HCT116 (cell line): Measurements from ENCODE around the gene BTBD16. TPM values are rescaled to one million over a fixed set of nuclear protein-coding genes. Genes with fewer than 3 reads are reported as not detected.

Source experiments
- ATAC-seq: fragments of 200-7000 bp; cut with Tn5 transposase; 2 replicates; pipeline ENCODE4 v1.9.1; 2020; ENCODE audit warnings: mild to moderate bottlenecking, moderate library complexity
- BruUV-seq: library from RNA; stranded (reverse); fragments of 400-500 nt; replicated peaks from 2 replicates; lab custom pipeline; 2021; lab: Mats Ljungman, UMichigan
- CTCF ChIA-PET: fragments of 300-600 bp; sonication (Branson Sonifier 250); formaldehyde crosslinking; loops from one replicate; lab custom pipeline; 2021; ENCODE audit warnings: antibody characterized with exemption; lab: Charles Lee
- POLR2A ChIA-PET: fragments of 300-600, 350-600 bp; sonication (Branson Sonifier 250); formaldehyde crosslinking; loops from one replicate; lab custom pipeline; 2021; ENCODE audit warnings: antibody characterized with exemption; lab: Charles Lee
- RAD21 ChIA-PET, 2 experiments: fragments of 300-600 bp; sonication (Branson Sonifier 250); formaldehyde crosslinking; loops; one replicate each; lab custom pipeline; 2023; ENCODE audit warnings: low total read pairs in 2 of 2; ENCODE audit not compliant: uncharacterized antibody in 2 of 2, unreplicated experiment in 2 of 2, low non-redundant PET in 1 of 2; lab: Charles Lee
- DNase-seq: peaks from one replicate; pipeline ENCODE4 v3.0.0-alpha.2; 2010; ENCODE audit warnings: low read depth, low spot score
- H2AFZ ChIP-seq: fragments of 200-600 bp; shearing (Covaris generic), sonication (generic); 2 replicates; pipeline ENCODE4 v1.6.1; 2017; ENCODE audit warnings: low read depth, mixed run types, mixed read lengths, antibody characterized with exemption, low read length; ENCODE audit not compliant: poor library complexity, severe bottlenecking
- H3K27ac ChIP-seq: 2 replicates; pipeline ENCODE4 v1.5.1; 2012; ENCODE audit warnings: low read depth, low read length
- H3K27me3 ChIP-seq: fragments of 200-600 bp; sonication (generic); 2 replicates; pipeline ENCODE4 v1.6.1; 2016; ENCODE audit warnings: mixed run types, low read length, mixed read lengths; ENCODE audit not compliant: insufficient read depth
- H3K36me3 ChIP-seq, 2 experiments: fragments of 200-500 bp in 1 of 2; fragments of 200-600 bp in 1 of 2; sonication (Bioruptor generic) in 1 of 2; sonication (generic) in 1 of 2; 2 replicates each; pipeline versions ENCODE4 v1.5.1 to v1.6.1; 2014 to 2016; ENCODE audit warnings: low read length in 2 of 2, inconsistent platforms in 1 of 2, mixed read lengths in 1 of 2, mixed run types in 1 of 2; ENCODE audit not compliant: insufficient read depth in 2 of 2, control insufficient read depth in 1 of 2
- H3K4me1 ChIP-seq, 2 experiments: fragments of 200-600 bp in 1 of 2; sonication (generic) in 1 of 2; 2 replicates each; pipeline versions ENCODE4 v1.5.1 to v1.6.1; 2012 to 2017; ENCODE audit warnings: low read length in 2 of 2, inconsistent platforms in 1 of 2, mild to moderate bottlenecking in 1 of 2, mixed read lengths in 1 of 2, mixed run types in 1 of 2, moderate library complexity in 1 of 2; ENCODE audit not compliant: insufficient read depth in 2 of 2, control insufficient read depth in 1 of 2
- H3K4me2 ChIP-seq: fragments of 200-600 bp; sonication (generic); 2 replicates; pipeline ENCODE4 v1.6.1; 2017; ENCODE audit warnings: mixed run types, low read length, mixed read lengths
- H3K4me3 ChIP-seq, 2 experiments: fragments of 200-600 bp in 1 of 2; sonication (generic) in 1 of 2; replicated peaks in 1 of 2; 2 replicates each; pipeline ENCODE4 v1.5.1; 2011 to 2016; ENCODE audit warnings: low read length in 2 of 2, control low read depth in 1 of 2, low read depth in 1 of 2, mild to moderate bottlenecking in 1 of 2, mixed read lengths in 1 of 2, mixed run types in 1 of 2
- H3K79me2 ChIP-seq: fragments of 200-600 bp; sonication (generic); 2 replicates; pipeline ENCODE4 v1.6.1; 2017; ENCODE audit warnings: mild to moderate bottlenecking, mixed run types, low read length, moderate library complexity, mixed read lengths; ENCODE audit not compliant: insufficient read depth
- H3K9ac ChIP-seq: fragments of 200-600 bp; sonication (generic); 2 replicates; pipeline ENCODE4 v1.6.1; 2016; ENCODE audit warnings: low read length, mixed read lengths
- H3K9me2 ChIP-seq: fragments of 200-600 bp; sonication (generic), shearing (Covaris generic); 2 replicates; pipeline ENCODE4 v1.6.1; 2017; ENCODE audit warnings: mixed run types, mild to moderate bottlenecking, moderate library complexity; ENCODE audit not compliant: insufficient read depth
- H3K9me3 ChIP-seq, 2 experiments: fragments of 200-500 bp in 1 of 2; fragments of 200-600 bp in 1 of 2; sonication (Bioruptor generic) in 1 of 2; sonication (generic) in 1 of 2; 2 replicates each; pipeline ENCODE4 v1.6.1; 2014 to 2017; ENCODE audit warnings: low read length in 2 of 2, mixed read lengths in 2 of 2, inconsistent platforms in 1 of 2, low read depth in 1 of 2, mild to moderate bottlenecking in 1 of 2, mixed run types in 1 of 2, moderate library complexity in 1 of 2; ENCODE audit not compliant: control insufficient read depth in 1 of 2, insufficient read depth in 1 of 2
- H4K20me1 ChIP-seq: fragments of 200-600 bp; sonication (generic), shearing (Covaris generic); 2 replicates; pipeline ENCODE4 v1.6.1; 2017; ENCODE audit warnings: mixed run types, mild to moderate bottlenecking, moderate library complexity; ENCODE audit not compliant: insufficient read depth
- ATF3 ChIP-seq: IDR thresholded peaks from 2 replicates; pipeline ENCODE4 v1.6.1; 2012
- CEBPB ChIP-seq: IDR thresholded peaks from 2 replicates; pipeline ENCODE4 v1.6.1; 2012; ENCODE audit warnings: low read depth
- EGR1 ChIP-seq: IDR thresholded peaks from 2 replicates; pipeline ENCODE4 v1.6.1; 2012; ENCODE audit warnings: low read depth
- FOSL1 ChIP-seq: IDR thresholded peaks from 2 replicates; pipeline ENCODE4 v1.6.1; 2012; ENCODE audit warnings: low read depth
- POLR2AphosphoS5 ChIP-seq: IDR thresholded peaks from 2 replicates; pipeline ENCODE4 v1.6.1; 2011; ENCODE audit warnings: mild to moderate bottlenecking, low read depth, low read length, moderate library complexity
- RAD21 ChIP-seq: IDR thresholded peaks from 2 replicates; pipeline ENCODE4 v1.6.1; 2012; ENCODE audit warnings: low read depth, mild to moderate bottlenecking
- SIN3A ChIP-seq: IDR thresholded peaks from 2 replicates; pipeline ENCODE4 v1.6.1; 2012; ENCODE audit warnings: low read depth
- SP1 ChIP-seq: IDR thresholded peaks from 2 replicates; pipeline ENCODE4 v1.6.1; 2012; ENCODE audit warnings: low read depth
- SRF ChIP-seq: IDR thresholded peaks from 2 replicates; pipeline ENCODE4 v1.6.1; 2012; ENCODE audit warnings: low read depth
- YY1 ChIP-seq: IDR thresholded peaks from 2 replicates; pipeline ENCODE4 v1.6.1; 2011; ENCODE audit warnings: low read length, low read depth, moderate library complexity, mild to moderate bottlenecking; ENCODE audit not compliant: insufficient replicate concordance; ENCODE audit errors: extremely low read depth
- intact Hi-C: fragments of 100-400 bp; cut with micrococcal nuclease; formaldehyde crosslinking; loops from 2 replicates; pipeline ENCODE4 v1.10.0; 2022
- total RNA-seq: library from RNA; stranded (reverse); gene quantifications from one replicate; pipeline ENCODE4 v1.2.1, GENCODE V29; 2021; ENCODE audit not compliant: unreplicated experiment
- TF ChIP-seq, protein P1 (sequence below): IDR thresholded peaks from 2 replicates; pipeline ENCODE4 v1.6.1; 2011; ENCODE audit warnings: mild to moderate bottlenecking, low read length, moderate library complexity; ENCODE audit not compliant: insufficient replicate concordance; ENCODE audit errors: extremely low read depth
- TF ChIP-seq, protein P2 (sequence below): IDR thresholded peaks from 2 replicates; pipeline ENCODE4 v1.6.1; 2012; ENCODE audit warnings: low read depth
- TF ChIP-seq, protein P3 (sequence below): IDR thresholded peaks from 2 replicates; pipeline ENCODE4 v1.6.1; 2012
- TF ChIP-seq, protein P4 (sequence below), 3 experiments: fragments of 200-600 bp in 1 of 3; sonication (generic) in 1 of 3; IDR thresholded peaks in 2 of 3; conservative IDR thresholded peaks in 1 of 3; 2 replicates each; pipeline ENCODE4 v1.5.1; 2012 to 2017; ENCODE audit warnings: low read depth in 2 of 3, low read length in 2 of 3, antibody characterized with exemption in 1 of 3, borderline replicate concordance in 1 of 3, control low read depth in 1 of 3, mild to moderate bottlenecking in 1 of 3, mixed read lengths in 1 of 3, mixed run types in 1 of 3, moderate library complexity in 1 of 3; ENCODE audit not compliant: insufficient read depth in 1 of 3

The BTBD16 gene
- total RNA-seq, 1 experiment from 2014 or later, result 0.27 TPM

DNA sequence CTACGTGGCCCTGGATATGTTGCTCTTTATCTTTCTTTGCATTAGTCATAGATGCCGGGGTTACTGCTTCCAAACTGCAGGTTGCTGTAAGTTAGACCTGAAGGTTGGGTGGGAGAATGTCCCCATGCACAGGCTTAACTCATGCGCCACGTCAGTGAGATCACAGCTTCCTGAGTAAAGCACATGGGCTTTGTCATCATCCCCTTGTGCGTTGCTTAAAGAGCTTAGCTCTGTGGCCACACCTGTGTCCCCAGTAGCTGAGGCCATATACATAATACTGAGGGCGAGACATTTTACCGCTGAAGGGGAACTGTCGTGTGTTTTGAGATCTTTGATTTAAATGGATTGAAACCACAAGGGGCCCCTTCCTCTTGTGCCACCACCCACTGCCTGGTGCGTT lies 45.8 kb upstream of the BTBD16 start:
- H4K20me1 ChIP-seq, result no peaks in the 10 kb centered on the region
- H3K4me2 ChIP-seq, result no peak overlapping the region
- BruUV-seq, result no TSS peak
- no peaks in the 10 kb centered on the region for H3K9me2 ChIP-seq
- RAD21 ChIA-PET, result no interaction called here
- no peak overlapping the region for H3K4me3 ChIP-seq
- no peaks in the 10 kb centered on the region for H3K9me3 ChIP-seq
- intact Hi-C loops, result no loop called here
- H3K27ac ChIP-seq, result no peak overlapping the region
- H3K79me2 ChIP-seq, result no peaks in the 10 kb centered on the region
- peaks cover 0 to 2% of the 10 kb centered on the region in 2 experiments; a peak in 2 of 4 replicates for H3K36me3 ChIP-seq
- H3K9ac ChIP-seq, result no peak overlapping the region
- H3K27me3 ChIP-seq, result no peaks in the 10 kb centered on the region
- no peak for DNase-seq
- TF ChIP-seq, protein P1, sequence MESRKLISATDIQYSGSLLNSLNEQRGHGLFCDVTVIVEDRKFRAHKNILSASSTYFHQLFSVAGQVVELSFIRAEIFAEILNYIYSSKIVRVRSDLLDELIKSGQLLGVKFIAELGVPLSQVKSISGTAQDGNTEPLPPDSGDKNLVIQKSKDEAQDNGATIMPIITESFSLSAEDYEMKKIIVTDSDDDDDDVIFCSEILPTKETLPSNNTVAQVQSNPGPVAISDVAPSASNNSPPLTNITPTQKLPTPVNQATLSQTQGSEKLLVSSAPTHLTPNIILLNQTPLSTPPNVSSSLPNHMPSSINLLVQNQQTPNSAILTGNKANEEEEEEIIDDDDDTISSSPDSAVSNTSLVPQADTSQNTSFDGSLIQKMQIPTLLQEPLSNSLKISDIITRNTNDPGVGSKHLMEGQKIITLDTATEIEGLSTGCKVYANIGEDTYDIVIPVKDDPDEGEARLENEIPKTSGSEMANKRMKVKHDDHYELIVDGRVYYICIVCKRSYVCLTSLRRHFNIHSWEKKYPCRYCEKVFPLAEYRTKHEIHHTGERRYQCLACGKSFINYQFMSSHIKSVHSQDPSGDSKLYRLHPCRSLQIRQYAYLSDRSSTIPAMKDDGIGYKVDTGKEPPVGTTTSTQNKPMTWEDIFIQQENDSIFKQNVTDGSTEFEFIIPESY, result no peak
- TF ChIP-seq SP1, result no peak
- no peak for TF ChIP-seq SRF
- TF ChIP-seq, protein P2, sequence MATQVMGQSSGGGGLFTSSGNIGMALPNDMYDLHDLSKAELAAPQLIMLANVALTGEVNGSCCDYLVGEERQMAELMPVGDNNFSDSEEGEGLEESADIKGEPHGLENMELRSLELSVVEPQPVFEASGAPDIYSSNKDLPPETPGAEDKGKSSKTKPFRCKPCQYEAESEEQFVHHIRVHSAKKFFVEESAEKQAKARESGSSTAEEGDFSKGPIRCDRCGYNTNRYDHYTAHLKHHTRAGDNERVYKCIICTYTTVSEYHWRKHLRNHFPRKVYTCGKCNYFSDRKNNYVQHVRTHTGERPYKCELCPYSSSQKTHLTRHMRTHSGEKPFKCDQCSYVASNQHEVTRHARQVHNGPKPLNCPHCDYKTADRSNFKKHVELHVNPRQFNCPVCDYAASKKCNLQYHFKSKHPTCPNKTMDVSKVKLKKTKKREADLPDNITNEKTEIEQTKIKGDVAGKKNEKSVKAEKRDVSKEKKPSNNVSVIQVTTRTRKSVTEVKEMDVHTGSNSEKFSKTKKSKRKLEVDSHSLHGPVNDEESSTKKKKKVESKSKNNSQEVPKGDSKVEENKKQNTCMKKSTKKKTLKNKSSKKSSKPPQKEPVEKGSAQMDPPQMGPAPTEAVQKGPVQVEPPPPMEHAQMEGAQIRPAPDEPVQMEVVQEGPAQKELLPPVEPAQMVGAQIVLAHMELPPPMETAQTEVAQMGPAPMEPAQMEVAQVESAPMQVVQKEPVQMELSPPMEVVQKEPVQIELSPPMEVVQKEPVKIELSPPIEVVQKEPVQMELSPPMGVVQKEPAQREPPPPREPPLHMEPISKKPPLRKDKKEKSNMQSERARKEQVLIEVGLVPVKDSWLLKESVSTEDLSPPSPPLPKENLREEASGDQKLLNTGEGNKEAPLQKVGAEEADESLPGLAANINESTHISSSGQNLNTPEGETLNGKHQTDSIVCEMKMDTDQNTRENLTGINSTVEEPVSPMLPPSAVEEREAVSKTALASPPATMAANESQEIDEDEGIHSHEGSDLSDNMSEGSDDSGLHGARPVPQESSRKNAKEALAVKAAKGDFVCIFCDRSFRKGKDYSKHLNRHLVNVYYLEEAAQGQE, result no peak
- TF ChIP-seq YY1, result no peak
- TF ChIP-seq, protein P3, sequence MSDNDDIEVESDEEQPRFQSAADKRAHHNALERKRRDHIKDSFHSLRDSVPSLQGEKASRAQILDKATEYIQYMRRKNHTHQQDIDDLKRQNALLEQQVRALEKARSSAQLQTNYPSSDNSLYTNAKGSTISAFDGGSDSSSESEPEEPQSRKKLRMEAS, result no peak
- no peak for TF ChIP-seq POLR2AphosphoS5
- TF ChIP-seq SIN3A, result no peak
- TF ChIP-seq RAD21, result no peak
- TF ChIP-seq, protein P4, sequence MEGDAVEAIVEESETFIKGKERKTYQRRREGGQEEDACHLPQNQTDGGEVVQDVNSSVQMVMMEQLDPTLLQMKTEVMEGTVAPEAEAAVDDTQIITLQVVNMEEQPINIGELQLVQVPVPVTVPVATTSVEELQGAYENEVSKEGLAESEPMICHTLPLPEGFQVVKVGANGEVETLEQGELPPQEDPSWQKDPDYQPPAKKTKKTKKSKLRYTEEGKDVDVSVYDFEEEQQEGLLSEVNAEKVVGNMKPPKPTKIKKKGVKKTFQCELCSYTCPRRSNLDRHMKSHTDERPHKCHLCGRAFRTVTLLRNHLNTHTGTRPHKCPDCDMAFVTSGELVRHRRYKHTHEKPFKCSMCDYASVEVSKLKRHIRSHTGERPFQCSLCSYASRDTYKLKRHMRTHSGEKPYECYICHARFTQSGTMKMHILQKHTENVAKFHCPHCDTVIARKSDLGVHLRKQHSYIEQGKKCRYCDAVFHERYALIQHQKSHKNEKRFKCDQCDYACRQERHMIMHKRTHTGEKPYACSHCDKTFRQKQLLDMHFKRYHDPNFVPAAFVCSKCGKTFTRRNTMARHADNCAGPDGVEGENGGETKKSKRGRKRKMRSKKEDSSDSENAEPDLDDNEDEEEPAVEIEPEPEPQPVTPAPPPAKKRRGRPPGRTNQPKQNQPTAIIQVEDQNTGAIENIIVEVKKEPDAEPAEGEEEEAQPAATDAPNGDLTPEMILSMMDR (IDR thresholded peaks at IDR 0.05 in 2 of 3, conservative IDR thresholded peaks at IDR 0.05 in 1 of 3; ENCODE audit: borderline replicate concordance in 1 of 3, insufficient read depth in 1 of 3, low read depth in 2 of 3, low read length in 2 of 3), result no peak
- TF ChIP-seq FOSL1, result no peak
- TF ChIP-seq EGR1, result no peak
- TF ChIP-seq ATF3, result no peak
- TF ChIP-seq CEBPB, result no peak
- TF ChIP-seq, all 23 proteins: peak for 0
- ChIA-PET POLR2A (no interaction called here), CTCF (no interaction called here)
- H3K4me1 ChIP-seq, result no peaks in the 10 kb centered on the region
- no peak for ATAC-seq
- H2AFZ ChIP-seq, result no peak overlapping the region
